Measurements from ENCODE around the gene MCU. TPM values are rescaled to one million over a fixed set of nuclear protein-coding genes. Genes with fewer than 3 reads are reported as not detected.

The MCU gene
- total RNA-seq, 1 experiment from 2014 or later, result 70.2 TPM

DNA sequence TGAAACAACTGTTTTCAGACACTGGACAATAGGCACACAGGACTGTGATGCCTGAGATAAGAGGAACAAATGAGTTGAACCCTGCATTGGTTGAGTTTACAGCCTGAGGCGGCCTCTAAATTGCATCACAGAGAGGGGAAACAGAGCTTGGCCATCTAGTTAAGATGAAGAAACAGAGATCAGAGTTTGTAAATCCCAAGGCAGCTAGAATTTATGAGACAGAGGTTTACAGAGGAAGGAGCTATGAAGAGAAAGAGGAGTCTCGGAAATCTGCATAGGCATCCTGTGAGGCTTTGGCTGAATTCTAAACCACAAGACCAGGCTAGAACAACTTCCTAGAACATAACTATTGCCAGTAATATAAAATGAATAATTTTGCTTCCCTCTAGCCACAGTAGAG is 160.6 kb downstream of the MCU start:
- CTCF ChIA-PET, result no interaction called here
- intact Hi-C loops (cut with micrococcal nuclease; ENCODE audit: unreplicated experiment), result no loop called here

DNA sequence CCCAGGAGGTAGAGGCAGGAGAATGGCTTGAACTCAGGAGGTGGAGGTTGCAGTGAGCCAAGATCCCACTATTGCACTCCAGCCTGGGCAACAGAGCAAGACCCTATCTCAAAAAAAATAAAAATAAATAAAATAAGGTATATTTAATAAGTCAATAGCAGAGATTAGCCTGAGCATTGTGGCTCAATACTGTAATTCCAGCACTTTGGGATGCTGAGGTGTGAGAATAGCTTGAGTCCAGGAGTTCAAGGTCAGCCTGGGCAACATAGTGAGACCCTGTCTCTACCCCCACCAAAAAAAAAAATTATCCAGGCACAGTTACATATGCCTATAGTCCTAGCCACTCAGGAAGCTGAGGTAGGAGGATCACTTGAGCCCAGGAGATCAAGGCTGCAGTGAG is 163.2 kb downstream of the MCU start:
- TF ChIP-seq, protein P1, sequence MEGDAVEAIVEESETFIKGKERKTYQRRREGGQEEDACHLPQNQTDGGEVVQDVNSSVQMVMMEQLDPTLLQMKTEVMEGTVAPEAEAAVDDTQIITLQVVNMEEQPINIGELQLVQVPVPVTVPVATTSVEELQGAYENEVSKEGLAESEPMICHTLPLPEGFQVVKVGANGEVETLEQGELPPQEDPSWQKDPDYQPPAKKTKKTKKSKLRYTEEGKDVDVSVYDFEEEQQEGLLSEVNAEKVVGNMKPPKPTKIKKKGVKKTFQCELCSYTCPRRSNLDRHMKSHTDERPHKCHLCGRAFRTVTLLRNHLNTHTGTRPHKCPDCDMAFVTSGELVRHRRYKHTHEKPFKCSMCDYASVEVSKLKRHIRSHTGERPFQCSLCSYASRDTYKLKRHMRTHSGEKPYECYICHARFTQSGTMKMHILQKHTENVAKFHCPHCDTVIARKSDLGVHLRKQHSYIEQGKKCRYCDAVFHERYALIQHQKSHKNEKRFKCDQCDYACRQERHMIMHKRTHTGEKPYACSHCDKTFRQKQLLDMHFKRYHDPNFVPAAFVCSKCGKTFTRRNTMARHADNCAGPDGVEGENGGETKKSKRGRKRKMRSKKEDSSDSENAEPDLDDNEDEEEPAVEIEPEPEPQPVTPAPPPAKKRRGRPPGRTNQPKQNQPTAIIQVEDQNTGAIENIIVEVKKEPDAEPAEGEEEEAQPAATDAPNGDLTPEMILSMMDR (IDR thresholded peaks at IDR 0.05; ENCODE audit: unreplicated experiment), result no peak
- BruUV-seq (replicated peaks), result no TSS peak
- no peak overlapping the region for H3K4me3 Mint-ChIP-seq (ENCODE audit: low read depth, unreplicated experiment)
- intact Hi-C loops (cut with micrococcal nuclease; ENCODE audit: unreplicated experiment), result no loop called here
- no peak overlapping the region for H3K27ac Mint-ChIP-seq (ENCODE audit: unreplicated experiment)
- H3K4me1 Mint-ChIP-seq (ENCODE audit: low read depth, unreplicated experiment), result no peaks in the 10 kb centered on the region
- no peaks in the 10 kb centered on the region for H3K36me3 Mint-ChIP-seq (ENCODE audit: insufficient read depth, unreplicated experiment)
- no peak for DNase-seq
- CTCF ChIA-PET, result interaction anchor here (0.7 kb wide), 1 partner anchor 149 kb away, joined by 3 read pairs; no protein-coding TSS in a partner anchor
- no peaks in the 10 kb centered on the region for H3K9me3 Mint-ChIP-seq (ENCODE audit: low read depth, unreplicated experiment)
- H3K27me3 Mint-ChIP-seq (ENCODE audit: unreplicated experiment), result no peaks in the 10 kb centered on the region

More for the DNA sequence above, 160.6 kb downstream of the MCU start:
- Mint-ChIP-seq H3K4me1 (ENCODE audit: low read depth, unreplicated experiment) (no peaks in the 10 kb centered on the region), H3K36me3 (ENCODE audit: insufficient read depth, unreplicated experiment) (no peaks in the 10 kb centered on the region), H3K4me3 (ENCODE audit: low read depth, unreplicated experiment) (no peak overlapping the region), H3K27ac (ENCODE audit: unreplicated experiment) (no peak overlapping the region), H3K9me3 (ENCODE audit: low read depth, unreplicated experiment) (no peaks in the 10 kb centered on the region), H3K27me3 (ENCODE audit: unreplicated experiment) (no peaks in the 10 kb centered on the region)
- no peak for DNase-seq
- TF ChIP-seq, protein P1 (IDR thresholded peaks at IDR 0.05; ENCODE audit: unreplicated experiment), result no peak
- BruUV-seq (replicated peaks), result no TSS peak

DNA sequence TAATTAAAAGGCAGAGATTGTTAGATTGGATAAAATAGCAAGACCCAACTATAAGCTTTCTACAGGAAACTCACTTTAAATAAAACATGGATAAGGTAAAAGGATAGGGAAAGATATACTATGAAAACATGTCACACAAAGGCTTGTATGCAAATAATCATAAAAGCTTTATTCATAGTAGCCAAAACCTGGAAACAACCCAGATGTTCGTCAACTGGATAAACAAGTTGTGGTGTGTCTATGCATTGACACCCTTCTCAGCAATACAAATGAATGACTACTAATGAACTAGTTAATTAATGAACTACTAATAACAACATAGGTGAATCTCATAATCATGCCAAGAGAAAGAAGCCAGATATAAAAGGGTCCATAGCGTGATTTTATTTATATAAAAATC is 163.8 kb downstream of the MCU start:
- TF ChIP-seq, protein P1 (IDR thresholded peaks at IDR 0.05; ENCODE audit: unreplicated experiment), result no peak
- Mint-ChIP-seq H3K36me3 (ENCODE audit: insufficient read depth, unreplicated experiment) (peaks cover 2% of the 10 kb centered on the region), H3K27me3 (ENCODE audit: unreplicated experiment) (no peaks in the 10 kb centered on the region), H3K9me3 (ENCODE audit: low read depth, unreplicated experiment) (no peaks in the 10 kb centered on the region), H3K4me3 (ENCODE audit: low read depth, unreplicated experiment) (no peak overlapping the region), H3K4me1 (ENCODE audit: low read depth, unreplicated experiment) (no peaks in the 10 kb centered on the region), H3K27ac (ENCODE audit: unreplicated experiment) (no peak overlapping the region)
- BruUV-seq (replicated peaks), result no TSS peak
- intact Hi-C loops (cut with micrococcal nuclease; ENCODE audit: unreplicated experiment), result no loop called here
- DNase-seq, result no peak
- CTCF ChIA-PET, result interaction anchor here (0.7 kb wide), 1 partner anchor 25 kb away, joined by 5 read pairs; no protein-coding TSS in a partner anchor

DNA sequence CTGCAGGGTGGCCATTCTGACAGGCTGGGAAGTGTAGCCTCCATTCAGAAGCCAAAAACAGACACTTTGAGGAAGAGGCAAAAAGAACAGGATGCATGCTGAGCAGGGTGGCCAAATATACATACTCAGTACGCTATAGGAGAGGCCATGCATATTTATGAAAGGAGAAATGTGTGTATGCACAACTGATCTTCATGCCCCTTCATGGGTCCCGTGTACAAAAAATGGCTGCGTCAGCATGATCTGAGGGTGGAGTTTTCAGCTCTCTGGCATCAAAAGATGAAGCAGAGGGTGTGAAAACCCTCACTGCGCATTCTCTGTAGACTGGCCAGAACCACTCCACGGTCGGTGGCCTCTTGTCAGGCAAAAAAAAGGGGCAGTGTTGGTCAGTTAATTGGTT is 166.1 kb downstream of the MCU start:
- BruUV-seq (replicated peaks), result no TSS peak
- Mint-ChIP-seq H3K27me3 (ENCODE audit: unreplicated experiment) (no peaks in the 10 kb centered on the region), H3K36me3 (ENCODE audit: insufficient read depth, unreplicated experiment) (peaks cover 23% of the 10 kb centered on the region), H3K27ac (ENCODE audit: unreplicated experiment) (no peak overlapping the region), H3K9me3 (ENCODE audit: low read depth, unreplicated experiment) (no peaks in the 10 kb centered on the region), H3K4me1 (ENCODE audit: low read depth, unreplicated experiment) (no peaks in the 10 kb centered on the region), H3K4me3 (ENCODE audit: low read depth, unreplicated experiment) (no peak overlapping the region)
- DNase-seq, result no peak
- CTCF ChIA-PET, result no interaction called here
- TF ChIP-seq, protein P1 (IDR thresholded peaks at IDR 0.05; ENCODE audit: unreplicated experiment), result no peak
- intact Hi-C loops (cut with micrococcal nuclease; ENCODE audit: unreplicated experiment), result no loop called here

Measured in Calu3 (cell line).